Left cardiac atrium (tissue), 4 donors: Measurements from ENCODE around the gene GGTLC2. TPM values are rescaled to one million over a fixed set of nuclear protein-coding genes. Genes with fewer than 3 reads are reported as not detected.
"Not testable (repeated sequence)": the region's sequence is repeated elsewhere in the genome, so short reads cannot be mapped to it uniquely, and the experiment has no call there.

ENCODE experiments used
- ATAC-seq, 2 donors: fragments of 200-7000 bp; cut with Tn5 transposase; one replicate each; pipeline ENCODE4 v1.9.1; 2020; ENCODE audit warnings: mild to moderate bottlenecking in 2 of 2, moderate library complexity in 2 of 2
- DNase-seq: peaks from one replicate; pipeline ENCODE4 v3.0.0-alpha.2; 2020
- intact Hi-C, 2 donors: fragments of 100-400 bp; cut with DNase I; formaldehyde crosslinking; loops; one replicate each; pipeline versions ENCODE4 v1.14.1 to v1.15.1; 2022 to 2023
- total RNA-seq, 2 donors: library from RNA; stranded (reverse); fragmentation: NEBNext Ultra II Directional; extraction: Animal tissue kit (Norgen Biotek cat#: 25700); gene quantifications; one replicate each; pipeline ENCODE4 v1.2.1, GENCODE V29; 2021
- donor health status: DM: no; HTN: yes; CAD: no.
- donor health status: DM: no; HTN: yes; CAD: no; lungs with severe emphysema.
- donor health status: DM: yes; HTN: yes; CAD: no.
- donor health status: Dilated cardiomyopathy.

The GGTLC2 gene
- total RNA-seq, 2 donors from 2014 or later = not detected

DNA sequence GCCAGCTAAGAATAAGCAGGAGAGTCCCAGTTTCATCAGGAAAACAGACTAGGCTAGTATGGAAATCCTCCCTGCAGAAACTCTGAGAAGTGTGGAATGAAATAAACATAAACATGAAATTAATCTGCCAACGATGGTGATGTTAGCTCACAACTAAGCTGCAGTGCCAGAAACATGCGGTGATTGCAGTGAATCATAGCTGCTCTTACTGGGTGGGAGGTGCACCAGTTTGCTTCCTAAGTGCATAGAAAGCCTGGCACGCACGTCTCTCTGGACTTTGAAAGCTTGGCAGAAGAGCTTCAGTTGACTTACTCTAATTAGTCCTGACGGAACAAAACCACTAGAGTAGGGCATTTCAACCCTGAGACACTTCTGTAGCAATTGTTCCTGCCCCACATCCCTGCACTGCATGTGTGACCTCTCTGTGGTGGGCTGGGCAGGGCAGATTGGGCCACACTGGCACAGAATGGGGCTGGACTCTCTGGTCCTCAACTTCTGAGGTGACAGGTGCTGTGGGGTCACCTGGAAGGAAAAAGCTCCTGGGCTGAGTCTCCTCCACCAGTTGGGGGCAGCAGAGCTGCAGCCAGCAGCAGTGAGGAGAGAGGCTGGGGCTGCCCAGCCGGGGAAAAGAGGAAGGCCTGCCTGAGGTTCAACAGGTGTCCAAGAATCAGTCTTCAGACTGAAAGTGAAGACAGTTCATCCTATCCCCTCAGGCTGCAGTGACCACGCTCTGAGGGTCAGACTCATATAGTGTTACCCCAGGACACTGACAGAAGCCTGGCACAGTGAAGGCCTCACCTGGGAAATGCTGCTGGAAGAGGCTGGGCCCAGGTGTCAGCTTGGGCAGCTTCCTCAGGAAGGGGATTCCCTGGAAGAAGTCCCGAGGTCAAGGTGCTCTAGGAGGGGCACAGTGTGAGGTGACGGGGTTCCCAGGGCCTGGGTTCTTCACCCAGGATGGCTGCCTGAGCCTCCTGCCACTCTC, 40.5 kb downstream of the GGTLC2 start:
- intact Hi-C loops = loop anchor here in 1 of 2 donors (10.0 kb wide), 2 partner anchors 90 to 220 kb away; no protein-coding TSS in a partner anchor
- DNase-seq = no peak
- ATAC-seq = peak; percentile 32 to 77

DNA sequence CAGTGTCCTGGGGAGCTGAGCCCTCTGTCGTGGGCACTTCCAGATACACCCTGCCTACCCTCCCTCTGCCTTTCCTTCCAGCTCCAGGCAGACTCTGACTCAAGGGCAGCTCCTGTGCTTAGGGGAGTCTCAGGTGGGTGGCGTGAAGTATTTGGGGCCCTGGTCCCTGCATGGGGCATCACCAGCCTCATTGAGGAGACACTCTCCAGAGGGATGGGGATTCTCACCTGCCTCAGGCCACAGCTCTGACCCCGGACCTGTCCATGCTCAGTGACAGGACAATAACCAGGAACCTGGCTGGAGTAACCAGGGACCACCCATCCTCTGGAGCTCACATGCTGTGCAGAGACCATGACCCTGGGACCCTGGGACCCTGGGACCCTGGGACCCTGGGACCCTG, 41.2 kb downstream of the GGTLC2 start:
- ATAC-seq (no peak), DNase-seq (no peak)
- intact Hi-C loops = loop anchor here in 1 of 2 donors (10.0 kb wide), 2 partner anchors 91 to 221 kb away; no protein-coding TSS in a partner anchor

DNA sequence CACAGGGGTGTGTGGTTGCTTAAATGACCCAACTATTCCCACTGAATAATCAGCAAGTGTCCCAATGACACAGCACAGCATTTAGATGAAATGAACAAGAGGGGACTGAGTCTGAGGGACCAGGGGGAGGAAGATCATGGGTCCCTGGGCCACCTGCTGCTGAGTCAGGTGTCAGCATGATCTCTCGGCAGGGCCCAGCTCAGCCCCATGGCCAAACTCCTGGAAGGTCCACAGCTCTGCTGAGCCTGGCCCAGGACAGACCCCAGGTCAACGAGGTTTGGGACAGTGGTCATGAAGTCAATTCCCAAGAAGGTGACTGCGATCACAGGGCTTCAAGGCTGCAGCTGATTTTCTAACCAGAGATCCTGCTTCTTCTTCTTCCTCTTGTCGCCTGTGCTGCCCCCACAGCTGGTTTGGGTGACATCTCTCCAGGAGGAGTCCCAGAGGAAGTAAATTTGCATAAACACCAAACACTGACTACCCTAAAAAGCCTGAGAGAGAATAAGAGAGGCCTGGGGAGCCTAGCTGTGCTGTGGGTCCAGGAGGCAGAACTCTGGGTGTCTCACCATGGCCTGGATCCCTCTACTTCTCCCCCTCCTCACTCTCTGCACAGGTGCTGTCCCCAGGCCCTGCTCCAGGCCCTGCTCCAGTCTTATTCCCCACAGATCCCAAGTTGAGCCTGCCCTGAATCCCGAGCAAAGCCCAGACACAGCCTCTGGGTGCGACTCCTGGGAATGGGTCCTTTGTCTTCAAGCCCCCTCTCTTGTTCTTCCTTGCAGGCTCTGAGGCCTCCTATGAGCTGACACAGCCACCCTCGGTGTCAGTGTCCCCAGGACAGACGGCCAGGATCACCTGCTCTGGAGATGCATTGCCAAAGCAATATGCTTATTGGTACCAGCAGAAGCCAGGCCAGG, 42.0 kb downstream of the GGTLC2 start:
- DNase-seq, ATAC-seq: not testable (repeated sequence)
- intact Hi-C loops = loop anchor here in 1 of 2 donors (10.0 kb wide), 2 partner anchors 92 to 222 kb away; no protein-coding TSS in a partner anchor

DNA sequence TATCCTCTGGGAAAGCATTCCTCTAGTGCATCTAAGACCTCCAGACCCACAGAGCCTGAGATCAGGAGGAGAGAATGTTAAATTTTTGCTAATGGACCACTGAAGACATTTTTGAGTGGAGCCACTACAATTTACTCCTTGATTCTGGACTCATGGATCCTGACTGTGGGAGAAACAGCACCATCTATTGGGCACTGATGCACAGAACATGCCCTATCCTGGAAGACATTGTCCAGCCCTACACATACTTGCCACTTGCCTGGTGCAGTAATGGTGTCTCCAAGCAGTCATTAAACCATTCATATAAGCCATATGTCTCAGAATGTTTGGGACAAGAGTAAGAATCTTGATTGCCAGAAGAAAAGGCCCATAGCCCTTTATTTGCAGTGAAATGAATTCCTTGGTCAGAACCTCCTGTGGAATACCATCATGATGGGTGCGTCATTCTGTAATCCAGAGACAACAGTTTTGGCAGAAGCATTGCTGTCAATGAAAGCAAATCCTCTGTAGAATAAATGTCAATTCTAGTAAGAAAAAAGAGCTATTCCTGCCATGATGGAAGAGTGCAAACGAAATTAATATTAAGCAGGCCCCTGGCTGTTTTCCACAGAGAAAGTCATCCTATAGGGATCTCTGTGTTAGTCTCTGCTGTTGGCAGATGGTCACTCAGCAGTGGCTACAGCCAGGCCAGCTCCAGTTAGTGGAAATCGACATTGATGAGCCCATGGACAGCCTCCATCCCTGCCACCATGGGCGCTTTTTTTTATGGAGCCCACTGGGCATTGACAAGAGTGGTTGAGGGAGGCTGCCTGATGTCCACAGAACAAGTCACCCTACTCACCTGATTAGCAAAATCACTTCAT, 43.5 kb downstream of the GGTLC2 start:
- intact Hi-C loops = loop anchor here in 1 of 2 donors (10.0 kb wide), 2 partner anchors 93 to 223 kb away; no protein-coding TSS in a partner anchor
- DNase-seq = no peak
- ATAC-seq = peak; percentile 68 to 78

DNA sequence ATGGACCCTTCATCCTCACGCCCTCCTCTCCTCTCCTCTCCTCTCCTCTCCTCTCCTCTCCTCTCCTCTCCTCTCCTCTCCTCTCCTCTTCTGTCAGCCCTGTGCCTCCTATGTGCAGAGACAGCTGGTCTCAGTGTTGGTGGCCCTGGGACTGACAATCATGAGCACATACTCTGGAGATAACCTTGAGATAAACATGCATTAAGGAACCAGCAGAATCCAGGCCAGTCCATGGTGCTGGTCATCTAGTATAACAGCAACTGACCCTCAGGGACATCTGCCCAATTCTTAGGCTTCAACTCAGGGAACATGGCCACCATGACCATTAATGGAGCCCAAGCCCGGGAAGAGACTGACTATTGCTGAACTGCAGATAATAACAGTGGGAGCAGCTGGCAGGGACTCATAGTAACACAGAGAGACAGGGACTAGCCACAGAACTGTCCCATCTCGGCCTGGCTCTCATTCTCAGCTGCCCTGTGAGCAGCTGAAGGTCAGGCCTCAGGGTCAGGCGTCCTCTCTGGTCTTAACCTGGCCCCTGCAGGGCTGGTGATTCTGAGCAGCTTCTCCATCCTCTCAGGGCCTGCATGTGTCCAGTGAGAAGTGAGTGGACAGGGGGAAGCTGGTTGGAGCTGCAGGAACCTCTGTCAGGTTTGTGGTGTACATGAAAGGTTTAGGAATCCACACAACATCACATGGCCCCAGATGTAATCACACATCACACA, 45.4 kb downstream of the GGTLC2 start:
- no peak for DNase-seq
- intact Hi-C loops = loop anchor here in 1 of 2 donors (10.0 kb wide), 2 partner anchors 95 to 225 kb away; no protein-coding TSS in a partner anchor

DNA sequence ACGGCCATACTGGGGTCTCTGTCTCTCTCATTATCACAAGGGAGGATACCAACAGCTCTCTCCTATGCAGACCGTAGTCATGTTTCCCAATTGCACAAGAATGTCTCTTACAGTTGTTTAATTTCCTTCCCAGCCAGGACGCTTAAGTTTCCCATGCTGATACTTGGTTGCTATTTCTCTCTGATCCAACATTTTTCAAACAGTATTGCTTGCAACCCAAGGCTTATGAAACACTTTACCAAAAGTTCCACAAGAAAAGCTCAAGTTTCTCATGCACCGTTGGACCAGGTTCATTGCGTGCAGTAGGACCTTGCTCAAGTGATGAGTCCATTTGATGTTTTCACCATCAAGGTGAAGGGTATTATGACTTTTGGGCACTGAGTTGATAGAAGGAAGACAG, 46.6 kb downstream of the GGTLC2 start:
- intact Hi-C loops = no loop called here
- ATAC-seq (no peak), DNase-seq (no peak)

More for the DNA sequence above, 45.4 kb downstream of the GGTLC2 start:
- no peak for ATAC-seq

DNA sequence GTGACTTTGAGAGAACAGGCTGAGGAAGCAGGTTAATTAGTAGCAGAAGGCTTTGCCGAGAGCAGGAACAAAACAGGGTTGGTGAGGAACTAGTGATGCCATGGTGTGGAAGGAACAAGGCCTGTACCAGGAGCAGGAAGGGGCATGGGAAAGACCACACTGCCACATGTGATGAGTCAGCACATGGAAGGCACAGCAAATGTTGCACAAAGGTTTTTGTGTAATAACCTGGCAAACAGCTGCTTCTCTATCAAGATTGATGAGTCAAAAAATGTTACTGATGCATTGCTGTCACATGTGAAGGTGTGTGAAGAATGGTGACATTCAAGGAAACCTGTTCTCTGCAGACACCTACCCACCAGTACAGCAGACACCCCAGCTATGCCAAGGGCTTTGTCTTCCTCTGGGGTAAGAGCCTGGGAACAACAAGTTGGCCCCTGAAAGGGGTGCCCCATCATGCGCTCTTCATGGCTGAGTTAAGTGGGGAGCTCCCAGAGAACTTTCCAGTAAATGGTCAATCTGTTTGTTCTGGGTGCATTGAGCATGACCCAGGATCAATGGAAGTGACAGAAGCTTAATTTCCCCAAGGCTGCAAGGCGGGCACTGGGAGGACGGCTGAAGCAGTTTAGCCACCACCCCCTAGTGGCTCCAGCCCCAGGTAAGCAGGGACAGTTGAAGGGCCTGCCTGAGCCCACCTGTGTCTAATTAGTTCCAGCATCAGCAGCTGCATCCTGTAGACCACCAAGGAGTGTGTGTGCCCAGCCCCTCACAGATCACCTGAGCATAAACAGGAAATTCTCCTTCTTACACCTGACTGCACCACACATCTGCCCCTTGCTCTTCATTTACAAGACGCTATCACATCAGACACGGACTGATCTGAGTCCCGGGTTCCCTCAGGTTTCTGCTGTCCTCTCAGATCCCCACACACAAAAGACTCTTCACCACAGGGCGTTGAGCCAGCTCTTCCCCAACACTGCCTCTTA, 47.6 kb downstream of the GGTLC2 start:
- ATAC-seq (no peak), DNase-seq (no peak)
- intact Hi-C loops = no loop called here

DNA sequence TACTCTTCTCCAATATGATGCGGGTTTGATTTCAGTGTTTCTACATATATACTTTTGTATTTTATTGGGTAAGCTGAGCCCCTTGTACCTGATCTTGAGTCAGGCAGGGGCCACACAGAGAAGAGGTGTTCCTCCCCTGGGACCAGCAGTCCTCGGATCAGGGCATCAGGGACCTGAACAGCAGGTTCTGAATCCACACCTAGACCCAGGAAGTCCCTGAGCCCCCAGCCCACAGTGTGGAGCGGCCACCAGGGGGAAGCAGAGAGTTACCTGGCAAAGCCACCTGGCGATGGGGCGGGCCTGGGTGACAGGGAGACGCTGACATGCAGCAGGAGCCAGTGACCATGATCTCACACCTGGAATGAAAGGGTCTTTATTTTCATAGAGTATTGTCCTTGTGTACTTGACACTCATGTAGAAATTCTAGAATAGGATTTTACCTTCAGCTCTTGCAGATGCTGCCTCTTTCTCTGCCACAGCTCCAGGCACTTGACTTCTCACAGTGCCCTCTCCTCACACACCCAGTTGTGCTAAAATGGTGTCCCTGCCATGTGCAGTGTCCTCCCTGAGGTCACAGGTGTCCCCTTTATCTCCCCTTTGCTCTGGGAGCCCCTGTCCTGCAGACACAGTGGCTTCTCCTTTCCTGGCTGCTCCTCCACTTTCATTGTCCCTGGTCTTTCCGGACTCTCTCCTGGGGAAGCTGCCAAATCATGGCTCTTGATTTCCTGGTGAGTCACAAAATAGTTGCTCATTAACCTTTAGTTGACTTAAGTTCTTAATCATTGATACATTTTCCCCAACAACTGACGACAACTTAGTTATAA, 48.5 kb downstream of the GGTLC2 start:
- intact Hi-C loops = no loop called here
- no peak for DNase-seq
- ATAC-seq = peak in 1 of 2 donors; percentile 32

DNA sequence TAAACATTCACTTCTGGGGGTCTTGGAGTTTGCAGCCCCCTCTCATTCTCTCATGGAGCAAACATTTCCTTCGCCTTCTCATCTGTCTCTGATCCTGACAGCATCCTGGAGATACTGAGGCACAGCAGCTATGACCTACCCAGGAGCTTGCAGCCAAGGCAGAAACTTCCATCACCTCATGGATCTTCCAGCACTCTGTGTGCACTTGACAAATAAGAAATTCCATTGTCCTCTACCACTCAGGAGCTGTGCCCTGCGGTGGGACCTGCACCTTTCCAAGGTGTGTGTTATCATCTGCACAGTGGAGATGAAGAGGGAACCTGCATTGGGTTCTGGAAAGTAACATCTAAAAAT, 49.1 kb downstream of the GGTLC2 start:
- ATAC-seq = no peak
- no peak for DNase-seq
- intact Hi-C loops = no loop called here

DNA sequence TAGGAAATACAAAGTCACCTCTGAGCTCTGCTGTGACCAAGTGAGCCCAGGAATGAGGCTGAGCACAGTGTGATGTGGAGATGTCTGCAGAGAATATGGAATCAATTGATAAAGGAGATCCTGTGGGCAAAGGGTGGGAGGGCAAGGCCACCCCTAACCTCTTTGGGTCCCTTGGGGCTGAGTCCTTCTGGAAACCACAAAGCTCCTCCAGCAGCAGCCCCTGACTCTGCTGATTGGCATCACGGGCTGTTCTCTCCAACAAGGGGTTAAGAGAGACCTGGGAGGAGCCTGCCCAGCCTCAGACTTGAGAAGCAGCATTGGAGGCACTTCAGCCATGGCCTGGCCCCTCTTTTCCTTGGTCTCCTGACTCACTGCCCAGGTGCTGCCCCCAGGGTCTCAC, 49.7 kb downstream of the GGTLC2 start:
- DNase-seq = no peak
- no peak for ATAC-seq
- intact Hi-C loops = no loop called here

DNA sequence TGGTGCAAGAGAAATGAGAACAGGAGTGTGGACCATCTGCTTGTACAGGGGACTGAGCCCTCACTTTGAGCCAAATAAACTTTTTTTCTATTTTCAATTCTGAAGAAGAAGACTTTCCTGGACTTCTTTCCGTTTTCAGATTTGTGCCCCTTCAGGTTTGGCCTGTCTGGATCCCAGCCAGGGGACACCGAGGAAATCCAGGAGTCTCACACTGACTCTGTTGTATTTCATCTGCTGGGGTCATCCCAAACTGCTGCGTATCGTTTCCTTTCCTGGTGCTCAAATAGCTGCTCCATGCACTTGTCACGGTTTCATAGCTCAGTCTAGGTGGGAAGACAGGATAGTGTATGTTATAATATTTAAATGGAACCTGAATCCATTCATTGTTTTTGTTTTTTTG, 51.7 kb downstream of the GGTLC2 start:
- DNase-seq = no peak
- intact Hi-C loops = no loop called here
- ATAC-seq = no peak

Other genes with a start within 250 kb of the GGTLC2 start
- gene ZNF280B, start 135.9 kb upstream of the GGTLC2 start, total RNA-seq = 1 to 10 TPM; 1.4 to 1.9 TPM
- gene ZNF280A, start 124.3 kb upstream of the GGTLC2 start, total RNA-seq = not detected
- gene PRAME, start 85.3 kb upstream of the GGTLC2 start, total RNA-seq = not detected
- gene IGLL5, start 243.2 kb downstream of the GGTLC2 start, total RNA-seq = under 1 TPM; 0.58 to 0.77 TPM